H1 (cell line): ENCODE measurements around the gene AHDC1.

Experiments used
- CBX5 ChIP-seq: fragments of 300-800, 300-1000 bp; sonication (generic); IDR thresholded peaks from 2 replicates; pipeline ENCODE4 v1.7.1; 2016; ENCODE audit warnings: antibody characterized with exemption, low read length, low read depth
- EZH2 ChIP-seq: fragments of 200-600 bp; sonication (generic); IDR thresholded peaks from 2 replicates; pipeline ENCODE4 v1.7.1; 2012; ENCODE audit warnings: low read depth, mild to moderate bottlenecking, moderate library complexity, low read length, inconsistent platforms; ENCODE audit not compliant: severe bottlenecking
- GABPA ChIP-seq: IDR thresholded peaks from 2 replicates; pipeline ENCODE4 v1.6.1; 2011; ENCODE audit warnings: mild to moderate bottlenecking, low read length, moderate library complexity, borderline replicate concordance; ENCODE audit not compliant: insufficient read depth
- MAFK ChIP-seq: IDR thresholded peaks from 2 replicates; pipeline ENCODE4 v1.6.1; 2012; ENCODE audit warnings: low read depth, mild to moderate bottlenecking, improper control_type of control experiment, low read length
- POLR2A ChIP-seq, 2 experiments: IDR thresholded peaks; 1 replicate in 1 of 2; 2 replicates in 1 of 2; pipeline ENCODE4 v1.6.1; 2011; ENCODE audit warnings: low read depth in 2 of 2, low read length in 2 of 2, mild to moderate bottlenecking in 2 of 2; ENCODE audit errors: control extremely low read depth in 1 of 2
- TCF12 ChIP-seq: IDR thresholded peaks from 2 replicates; pipeline ENCODE4 v1.6.1; 2011; ENCODE audit warnings: low read depth, mild to moderate bottlenecking, low read length
- TF ChIP-seq, protein P1 (sequence below): IDR thresholded peaks from 2 replicates; pipeline ENCODE4 v1.6.1; 2012; ENCODE audit warnings: inconsistent platforms
- TF ChIP-seq, protein P2 (sequence below), 3 experiments: IDR thresholded peaks; 1 replicate in 2 of 3; 2 replicates in 1 of 3; pipeline versions ENCODE4 v1.5.1 to v1.6.1; 2011; ENCODE audit warnings: low read length in 3 of 3, mild to moderate bottlenecking in 3 of 3, inconsistent platforms in 2 of 3, low read depth in 1 of 3, moderate library complexity in 1 of 3; ENCODE audit not compliant: insufficient read depth in 1 of 3; ENCODE audit errors: control extremely low read depth in 1 of 3

GRCh38 chr1:27581823-27582243 is 22.1 kb downstream of the AHDC1 start:
- TF ChIP-seq GABPA: no peak
- TF ChIP-seq, protein P1, sequence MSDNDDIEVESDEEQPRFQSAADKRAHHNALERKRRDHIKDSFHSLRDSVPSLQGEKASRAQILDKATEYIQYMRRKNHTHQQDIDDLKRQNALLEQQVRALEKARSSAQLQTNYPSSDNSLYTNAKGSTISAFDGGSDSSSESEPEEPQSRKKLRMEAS: no peak
- TF ChIP-seq EZH2: no peak
- no peak for TF ChIP-seq POLR2A (IDR thresholded peaks at IDR 0.05; ENCODE audit: control extremely low read depth in 1 of 2, low read depth in 2 of 2, low read length in 2 of 2)
- TF ChIP-seq, protein P2, sequence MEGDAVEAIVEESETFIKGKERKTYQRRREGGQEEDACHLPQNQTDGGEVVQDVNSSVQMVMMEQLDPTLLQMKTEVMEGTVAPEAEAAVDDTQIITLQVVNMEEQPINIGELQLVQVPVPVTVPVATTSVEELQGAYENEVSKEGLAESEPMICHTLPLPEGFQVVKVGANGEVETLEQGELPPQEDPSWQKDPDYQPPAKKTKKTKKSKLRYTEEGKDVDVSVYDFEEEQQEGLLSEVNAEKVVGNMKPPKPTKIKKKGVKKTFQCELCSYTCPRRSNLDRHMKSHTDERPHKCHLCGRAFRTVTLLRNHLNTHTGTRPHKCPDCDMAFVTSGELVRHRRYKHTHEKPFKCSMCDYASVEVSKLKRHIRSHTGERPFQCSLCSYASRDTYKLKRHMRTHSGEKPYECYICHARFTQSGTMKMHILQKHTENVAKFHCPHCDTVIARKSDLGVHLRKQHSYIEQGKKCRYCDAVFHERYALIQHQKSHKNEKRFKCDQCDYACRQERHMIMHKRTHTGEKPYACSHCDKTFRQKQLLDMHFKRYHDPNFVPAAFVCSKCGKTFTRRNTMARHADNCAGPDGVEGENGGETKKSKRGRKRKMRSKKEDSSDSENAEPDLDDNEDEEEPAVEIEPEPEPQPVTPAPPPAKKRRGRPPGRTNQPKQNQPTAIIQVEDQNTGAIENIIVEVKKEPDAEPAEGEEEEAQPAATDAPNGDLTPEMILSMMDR (IDR thresholded peaks at IDR 0.05; ENCODE audit: control extremely low read depth in 1 of 3, insufficient read depth in 1 of 3, low read depth in 1 of 3, low read length in 3 of 3): no peak
- no peak for TF ChIP-seq TCF12
- no peak for TF ChIP-seq MAFK
- no peak for TF ChIP-seq CBX5
